ENCODE results near the gene ARSG. TPM values are rescaled to one million over a fixed set of nuclear protein-coding genes. Genes with fewer than 3 reads are reported as not detected.
A peak's percentile ranks its signal among the peaks of the same experiment; 100 is the strongest.
"Not testable (repeated sequence)": the region's sequence is repeated elsewhere in the genome, so short reads cannot be mapped to it uniquely, and the experiment has no call there.

Gene ARSG
- polyA plus RNA-seq, 3 donors from 2014 or later: 15.0 to 18.7 (median 15.3) TPM

DNA sequence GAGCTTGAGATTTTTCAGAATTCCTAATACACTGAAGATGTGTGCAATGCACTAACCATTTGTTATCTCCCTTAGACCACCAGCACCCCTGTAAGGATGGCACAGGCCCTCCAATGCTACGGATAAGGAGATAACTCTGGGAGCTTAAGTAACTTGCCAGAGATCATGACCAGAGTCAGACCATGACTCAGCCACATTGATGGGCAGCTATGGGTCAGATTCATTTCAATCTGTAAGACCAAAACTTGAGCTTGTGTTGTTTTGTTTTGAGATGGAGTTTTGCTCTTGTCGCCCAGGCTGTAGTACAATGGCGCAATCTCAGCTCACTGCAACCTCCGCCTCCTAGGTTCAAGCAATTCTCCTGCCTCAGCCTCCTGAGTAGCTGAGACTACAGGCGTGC lies 63.8 kb downstream of the ARSG start:
- peak overlapping the region; percentile 43 to 84 (median 51) for H3K4me3 Mint-ChIP-seq
- DNase-seq, H3K9me3 Mint-ChIP-seq, H3K36me3 Mint-ChIP-seq: not testable (repeated sequence)
- H3K4me1 Mint-ChIP-seq: peaks cover 73 to 85% of the 10 kb centered on the region in 2 donors
- H3K27me3 Mint-ChIP-seq (ENCODE audit: low read depth in 3 of 3): peaks cover 7 to 13% (median 11%) of the 10 kb centered on the region in 3 donors
- peak overlapping the region; percentile 90 to 99 (median 92) for H3K27ac Mint-ChIP-seq

DNA sequence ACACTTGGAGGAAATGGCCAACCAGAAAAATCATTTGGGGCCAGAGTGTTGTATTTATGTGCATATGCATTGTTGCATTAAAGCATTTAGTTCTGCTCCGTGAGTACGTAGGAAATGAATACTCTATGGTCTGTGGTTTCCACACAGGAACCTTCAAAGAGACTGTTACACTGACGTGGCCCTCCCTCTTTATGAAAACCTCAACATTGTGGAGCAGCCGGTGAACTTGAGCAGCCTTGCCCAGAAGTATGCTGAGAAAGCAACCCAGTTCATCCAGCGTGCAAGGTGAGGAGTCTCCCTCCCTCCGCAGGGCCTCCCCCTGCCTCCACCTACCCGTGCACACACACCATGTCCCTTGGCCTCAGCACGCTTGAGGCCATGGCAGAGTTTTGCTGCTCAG lies 65.2 kb downstream of the ARSG start:
- Mint-ChIP-seq H3K36me3 (peaks cover 4 to 8% (median 5%) of the 10 kb centered on the region in 3 donors), H3K9me3 (no peaks in the 10 kb centered on the region), H3K27ac (peak overlapping the region; percentile 91 to 99 (median 92)), H3K4me1 (peaks cover 68 to 75% of the 10 kb centered on the region in 2 donors), H3K27me3 (ENCODE audit: low read depth in 3 of 3) (peaks cover 8 to 12% (median 10%) of the 10 kb centered on the region in 3 donors), H3K4me3 (peak overlapping the region; percentile 72 to 85 (median 82))
- DNase-seq: peak; percentile 86 to 90 (median 88)

- H3K27ac Mint-ChIP-seq: peak overlapping the region; percentile 91 to 99 (median 92)
- peak overlapping the region; percentile 72 to 85 (median 82) for H3K4me3 Mint-ChIP-seq
- H3K4me1 Mint-ChIP-seq: peaks cover 63 to 71% of the 10 kb centered on the region in 2 donors
- peak in 1 of 3 donors; percentile 52 for DNase-seq
- H3K9me3 Mint-ChIP-seq: no peaks in the 10 kb centered on the region
- H3K27me3 Mint-ChIP-seq (ENCODE audit: low read depth in 3 of 3): peaks cover 3 to 7% (median 5%) of the 10 kb centered on the region in 3 donors
- peaks cover 5 to 10% (median 6%) of the 10 kb centered on the region in 3 donors for H3K36me3 Mint-ChIP-seq
These were observed 65.7 kb downstream of the ARSG start for GRCh38 chr17:68356949-68357455.

GRCh38 chr17:68357886-68358285 lies 66.6 kb downstream of the ARSG start:
- Mint-ChIP-seq H3K27me3 (ENCODE audit: low read depth in 3 of 3) (peaks cover 2 to 6% (median 2%) of the 10 kb centered on the region in 3 donors), H3K27ac (peak overlapping the region; percentile 91 to 99 (median 92)), H3K4me3 (peak overlapping the region in 4 of 5 donors; percentile 72 to 85 (median 82)), H3K9me3 (no peaks in the 10 kb centered on the region), H3K36me3 (peaks cover 9 to 19% (median 12%) of the 10 kb centered on the region in 3 donors), H3K4me1 (peaks cover 58 to 62% of the 10 kb centered on the region in 2 donors)
- DNase-seq: no peak

DNA sequence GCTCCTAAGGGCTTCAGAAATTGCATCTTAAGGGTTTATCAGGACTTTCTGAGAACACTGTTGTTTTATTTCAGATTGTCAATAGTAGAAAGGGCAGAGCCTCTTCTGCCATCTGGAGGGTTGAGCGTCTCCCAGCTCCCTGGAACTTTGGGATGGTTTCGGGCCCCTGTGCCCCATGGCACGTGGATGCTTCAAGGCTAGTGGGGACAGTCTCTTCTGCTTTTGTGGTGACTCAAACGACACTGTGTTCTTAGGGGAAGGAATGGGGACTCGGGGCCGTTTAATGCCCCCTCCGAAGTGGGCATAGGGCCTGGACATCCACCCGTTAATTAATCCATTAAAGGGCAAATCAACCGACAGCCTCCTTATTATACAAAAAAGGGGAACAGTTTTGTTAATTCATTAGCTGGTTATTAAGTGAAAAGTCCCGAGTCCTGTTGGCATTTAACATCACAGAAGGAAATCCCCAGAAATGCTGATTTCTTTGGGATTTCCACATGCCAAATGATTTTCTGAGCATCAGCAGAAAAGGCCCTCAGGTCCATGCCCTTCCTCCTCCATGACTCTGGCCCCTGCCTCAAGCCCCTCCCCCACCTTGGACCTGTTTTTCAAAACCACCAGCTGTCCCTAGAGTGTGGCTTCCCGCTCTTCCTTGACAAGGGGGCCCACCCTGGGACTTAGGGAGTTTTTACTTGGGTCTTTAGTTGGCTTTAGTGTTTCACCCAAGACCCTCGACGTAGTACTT lies 68.7 kb downstream of the ARSG start:
- Mint-ChIP-seq H3K27me3 (ENCODE audit: low read depth in 3 of 3) (peaks cover 2 to 6% (median 2%) of the 10 kb centered on the region in 3 donors), H3K9me3 (no peaks in the 10 kb centered on the region), H3K36me3 (peaks cover 16 to 28% (median 28%) of the 10 kb centered on the region in 3 donors), H3K4me3 (no peak overlapping the region), H3K4me1 (peaks cover 43 to 46% of the 10 kb centered on the region in 2 donors), H3K27ac (peak overlapping the region in 2 of 6 donors; percentile 82 to 89)
- no peak for DNase-seq

DNA sequence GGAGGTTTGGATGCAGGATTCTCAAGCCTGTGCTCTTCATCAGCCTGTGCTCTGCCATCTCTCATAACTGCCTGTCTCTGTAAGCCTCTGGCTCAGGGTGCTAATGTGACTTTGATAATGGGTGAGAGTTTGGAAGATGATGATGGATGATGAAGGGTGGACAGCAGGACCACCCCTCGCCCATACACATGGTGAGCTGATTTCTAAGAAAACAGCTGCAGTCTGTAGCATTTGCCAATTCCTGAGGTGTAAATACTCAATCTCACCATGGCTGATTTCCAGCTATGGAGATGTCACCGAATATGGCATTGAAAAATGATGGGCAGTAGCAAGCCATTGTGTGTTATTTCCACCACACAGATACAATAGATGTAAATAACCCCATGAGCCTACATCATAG lies 74.2 kb downstream of the ARSG start:
- H3K4me1 Mint-ChIP-seq: peaks cover 0 to 6% of the 10 kb centered on the region in 2 donors
- H3K27ac Mint-ChIP-seq: no peak overlapping the region
- H3K4me3 Mint-ChIP-seq: no peak overlapping the region
- no peak for DNase-seq
- H3K9me3 Mint-ChIP-seq: no peaks in the 10 kb centered on the region
- peaks cover 21 to 57% (median 43%) of the 10 kb centered on the region in 3 donors for H3K36me3 Mint-ChIP-seq
- H3K27me3 Mint-ChIP-seq (ENCODE audit: low read depth in 3 of 3): peaks cover 0 to 3% (median 1%) of the 10 kb centered on the region in 3 donors

DNA sequence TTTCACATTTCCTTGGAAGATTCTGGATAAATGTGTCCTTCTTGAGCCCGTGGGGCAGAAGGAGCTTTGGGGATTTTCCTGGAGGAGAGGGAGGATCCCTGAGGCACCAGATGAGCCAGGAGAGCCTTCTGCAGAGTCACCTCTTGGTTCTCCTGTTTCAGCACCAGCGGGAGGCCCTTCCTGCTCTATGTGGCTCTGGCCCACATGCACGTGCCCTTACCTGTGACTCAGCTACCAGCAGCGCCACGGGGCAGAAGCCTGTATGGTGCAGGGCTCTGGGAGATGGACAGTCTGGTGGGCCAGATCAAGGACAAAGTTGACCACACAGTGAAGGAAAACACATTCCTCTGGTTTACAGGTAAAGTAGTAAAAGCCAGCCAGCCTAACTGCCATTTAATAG lies 77.1 kb downstream of the ARSG start:
- no peak overlapping the region for H3K27ac Mint-ChIP-seq
- H3K36me3 Mint-ChIP-seq: peaks cover 20 to 60% (median 45%) of the 10 kb centered on the region in 3 donors
- peaks cover 0 to 4% of the 10 kb centered on the region in 2 donors for H3K4me1 Mint-ChIP-seq
- H3K4me3 Mint-ChIP-seq: no peak overlapping the region
- peaks cover 0 to 4% (median 0%) of the 10 kb centered on the region in 3 donors for H3K27me3 Mint-ChIP-seq (ENCODE audit: low read depth in 3 of 3)
- DNase-seq: no peak
- no peaks in the 10 kb centered on the region for H3K9me3 Mint-ChIP-seq

DNA sequence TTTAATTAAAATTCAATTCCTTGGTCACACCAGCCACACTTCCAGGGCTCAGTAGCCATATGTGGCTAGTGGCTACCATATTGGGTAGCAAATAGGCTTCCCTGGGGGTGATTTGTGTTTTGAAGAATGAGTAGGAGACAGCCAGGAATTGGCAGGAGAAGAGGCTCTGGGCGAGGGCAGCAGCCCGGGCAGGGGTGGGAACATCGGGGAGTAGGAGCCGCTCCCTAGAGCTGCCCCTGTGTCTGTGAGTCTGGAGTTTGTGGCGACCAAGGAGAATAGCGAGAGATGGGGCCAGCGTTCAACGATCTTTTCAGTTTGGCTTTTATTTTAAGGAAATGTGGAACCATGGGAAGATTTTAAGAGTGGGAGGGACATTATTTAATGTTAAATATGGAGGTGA lies 84.3 kb downstream of the ARSG start:
- no peaks in the 10 kb centered on the region for H3K4me1 Mint-ChIP-seq
- no peak for DNase-seq
- H3K27me3 Mint-ChIP-seq (ENCODE audit: low read depth in 3 of 3): peaks cover 0 to 1% (median 0%) of the 10 kb centered on the region in 3 donors
- no peaks in the 10 kb centered on the region for H3K9me3 Mint-ChIP-seq
- H3K27ac Mint-ChIP-seq: peak overlapping the region in 2 of 6 donors; percentile 6 to 32
- no peak overlapping the region for H3K4me3 Mint-ChIP-seq
- H3K36me3 Mint-ChIP-seq: peaks cover 30 to 39% (median 34%) of the 10 kb centered on the region in 3 donors

- not testable (repeated sequence) for H3K27ac Mint-ChIP-seq; H3K4me1 Mint-ChIP-seq; H3K9me3 Mint-ChIP-seq; H3K27me3 Mint-ChIP-seq (ENCODE audit: low read depth in 3 of 3); H3K4me3 Mint-ChIP-seq; DNase-seq
- peaks cover 30 to 36% (median 31%) of the 10 kb centered on the region in 3 donors for H3K36me3 Mint-ChIP-seq
These were observed 84.9 kb downstream of the ARSG start for GRCh38 chr17:68376178-68376577.

GRCh38 chr17:68377771-68378267 lies 86.5 kb downstream of the ARSG start:
- no peaks in the 10 kb centered on the region for H3K9me3 Mint-ChIP-seq
- H3K36me3 Mint-ChIP-seq: peaks cover 19 to 22% (median 20%) of the 10 kb centered on the region in 3 donors
- H3K4me1 Mint-ChIP-seq: peaks cover 2 to 7% of the 10 kb centered on the region in 2 donors
- H3K4me3 Mint-ChIP-seq: no peak overlapping the region
- no peaks in the 10 kb centered on the region for H3K27me3 Mint-ChIP-seq (ENCODE audit: low read depth in 3 of 3)
- H3K27ac Mint-ChIP-seq: peak overlapping the region in 1 of 6 donors; percentile 49
- no peak for DNase-seq

GRCh38 chr17:68378268-68379176 lies 87.2 kb downstream of the ARSG start:
- H3K27ac Mint-ChIP-seq: peak overlapping the region in 2 of 6 donors; percentile 49 to 50
- no peak overlapping the region for H3K4me3 Mint-ChIP-seq
- H3K36me3 Mint-ChIP-seq: peaks cover 19 to 22% (median 20%) of the 10 kb centered on the region in 3 donors
- H3K4me1 Mint-ChIP-seq: peaks cover 6 to 14% of the 10 kb centered on the region in 2 donors
- no peaks in the 10 kb centered on the region for H3K27me3 Mint-ChIP-seq (ENCODE audit: low read depth in 3 of 3)
- no peak for DNase-seq
- H3K9me3 Mint-ChIP-seq: no peaks in the 10 kb centered on the region

DNA sequence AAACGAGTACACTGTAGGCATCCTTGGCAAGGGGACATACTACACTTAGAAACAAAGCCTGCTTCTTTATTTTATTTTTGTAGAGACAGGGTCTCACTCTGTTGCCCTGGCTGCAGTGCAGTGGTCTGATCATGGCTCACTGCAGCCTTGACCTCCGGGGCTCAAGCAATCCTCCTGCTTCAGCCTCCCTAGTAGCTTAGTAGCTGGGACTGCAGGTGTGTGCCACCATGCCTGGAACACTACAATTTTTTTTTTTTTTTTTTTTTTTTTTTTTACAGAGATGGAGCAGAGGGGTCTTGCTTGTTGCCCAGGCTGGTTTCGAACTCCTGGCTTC lies 87.8 kb downstream of the ARSG start:
- no peak overlapping the region for H3K27ac Mint-ChIP-seq
- no peaks in the 10 kb centered on the region for H3K27me3 Mint-ChIP-seq (ENCODE audit: low read depth in 3 of 3)
- H3K4me3 Mint-ChIP-seq: no peak overlapping the region
- peaks cover 19 to 22% (median 20%) of the 10 kb centered on the region in 3 donors for H3K36me3 Mint-ChIP-seq
- no peak for DNase-seq
- peaks cover 12 to 20% of the 10 kb centered on the region in 2 donors for H3K4me1 Mint-ChIP-seq
- H3K9me3 Mint-ChIP-seq: no peaks in the 10 kb centered on the region

Data from immature natural killer cell (primary cell).